GM12892 (cell line): ENCODE results near the gene FBXO48.

Source experiments
- POLR2A ChIP-seq: IDR thresholded peaks from 2 replicates; pipeline ENCODE4 v1.6.1; 2011; ENCODE audit warnings: low read depth, low read length, control low read depth
- POLR2AphosphoS5 ChIP-seq: IDR thresholded peaks from 2 replicates; pipeline ENCODE4 v1.6.1; 2011; ENCODE audit warnings: low read depth, low read length, control low read depth
- TAF1 ChIP-seq: IDR thresholded peaks from 2 replicates; pipeline ENCODE4 v1.6.1; 2011; ENCODE audit warnings: low read depth, mild to moderate bottlenecking, control low read depth, low read length, borderline replicate concordance

- TF ChIP-seq POLR2AphosphoS5 (no peak), POLR2A (no peak), TAF1 (no peak)
Observed at GRCh38 chr2:68482296-68482820, 15.3 kb upstream of the FBXO48 start.
